Activated T-helper 9 cell treated with anti-CD3 and anti-CD28 coated beads, Interleukin-2, amount 50 U/mL, for 16 hours (primary cell): ENCODE results near the gene ZBTB4.
A peak's percentile ranks its signal among the peaks of the same experiment; 100 is the strongest.
"Not testable (repeated sequence)": the region's sequence is repeated elsewhere in the genome, so short reads cannot be mapped to it uniquely, and the experiment has no call there.

Experiments used
- DNase-seq: peaks from one replicate; pipeline ENCODE4 v3.0.0-alpha.2; 2020; ENCODE audit warnings: low read depth

The ZBTB4 gene

GRCh38 chr17:7491583-7491982, 12.2 kb upstream of the ZBTB4 start:
- no peak for DNase-seq

GRCh38 chr17:7490144-7490543, 10.7 kb upstream of the ZBTB4 start:
- DNase-seq, result no peak

GRCh38 chr17:7486181-7486580, 6.8 kb upstream of the ZBTB4 start:
- no peak for DNase-seq

GRCh38 chr17:7484919-7485377, 5.5 kb upstream of the ZBTB4 start:
- DNase-seq, result no peak

GRCh38 chr17:7484067-7484918, 4.9 kb upstream of the ZBTB4 start, which contains the start of gene POLR2A:
Gene POLR2A, plus strand, starts transcription at chr17:7484366.
- peak; percentile 97 for DNase-seq

- DNase-seq, result peak; percentile 91
Observed at GRCh38 chr17:7483255-7484066, 4.0 kb upstream of the ZBTB4 start.

- not testable (repeated sequence) for DNase-seq
Observed at GRCh38 chr17:7482742-7483088, 3.3 kb upstream of the ZBTB4 start.

- DNase-seq, result not testable (repeated sequence)
Observed at GRCh38 chr17:7481842-7482741, 2.7 kb upstream of the ZBTB4 start.

- DNase-seq, result not testable (repeated sequence)
Observed at GRCh38 chr17:7481275-7481674, 1.8 kb upstream of the ZBTB4 start, which contains the start of gene SLC35G6. Gene SLC35G6, plus strand, starts transcription at chr17:7481446. Its CDS starts 71 bp downstream, at chr17:7481517.

- DNase-seq, result no peak
Observed at GRCh38 chr17:7480089-7480384, 606 bp upstream of the ZBTB4 start.

GRCh38 chr17:7478276-7479212, 887 bp downstream of the ZBTB4 start:
- peak; percentile 49 for DNase-seq

- DNase-seq, result no peak
Observed at GRCh38 chr17:7477392-7478275, 1.8 kb downstream of the ZBTB4 start.

GRCh38 chr17:7476951-7477350, 2.5 kb downstream of the ZBTB4 start:
- no peak for DNase-seq

- no peak for DNase-seq
Observed at GRCh38 chr17:7476494-7476893, 2.9 kb downstream of the ZBTB4 start.

- DNase-seq, result no peak
Observed at GRCh38 chr17:7475764-7476422, 3.5 kb downstream of the ZBTB4 start.

- DNase-seq, result not testable (repeated sequence)
Observed at GRCh38 chr17:7474767-7475166, 4.7 kb downstream of the ZBTB4 start.

GRCh38 chr17:7471729-7472128, 7.7 kb downstream of the ZBTB4 start:
- no peak for DNase-seq

- DNase-seq, result not testable (repeated sequence)
Observed at GRCh38 chr17:7470457-7470973, 8.9 kb downstream of the ZBTB4 start.

- not testable (repeated sequence) for DNase-seq
Observed at GRCh38 chr17:7469843-7470242, 9.6 kb downstream of the ZBTB4 start.
